ENCODE results near the gene WWC1.
"Not testable (repeated sequence)": the region's sequence is repeated elsewhere in the genome, so short reads cannot be mapped to it uniquely, and the experiment has no call there.

The WWC1 gene

DNA sequence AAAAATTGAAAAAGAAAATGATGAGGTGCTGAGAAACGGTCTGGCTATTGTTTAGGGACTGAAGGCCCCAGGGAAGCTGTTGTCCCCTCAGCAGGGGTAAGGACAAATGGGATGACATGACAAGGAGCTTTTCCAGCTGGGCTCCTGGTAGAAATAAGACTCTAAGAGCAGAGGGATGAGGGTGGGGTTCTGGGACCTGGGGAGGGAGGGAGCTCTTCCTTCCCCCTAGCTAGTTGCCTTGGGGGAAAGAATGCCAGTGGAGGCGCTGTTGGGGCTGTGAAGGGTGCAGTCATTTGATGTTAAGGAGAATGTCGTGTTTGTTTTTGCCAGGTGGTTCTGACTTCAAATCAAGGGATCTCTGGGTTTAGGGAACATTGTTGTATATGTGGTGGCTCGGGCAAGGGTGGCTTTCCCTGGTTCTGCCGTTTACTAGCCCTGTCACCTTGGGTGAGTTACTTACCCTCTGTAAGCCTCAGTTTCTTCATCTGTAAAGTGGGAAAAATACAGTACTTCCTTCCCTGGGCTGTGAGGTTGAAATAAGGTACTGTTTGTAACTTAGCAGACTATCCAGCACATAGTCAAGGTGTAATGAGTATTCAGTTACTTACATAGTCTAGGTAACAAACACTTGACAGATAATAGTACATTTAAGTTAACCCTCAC is 47.8 kb downstream of the WWC1 start:
- DNase-seq, result no peak

DNA sequence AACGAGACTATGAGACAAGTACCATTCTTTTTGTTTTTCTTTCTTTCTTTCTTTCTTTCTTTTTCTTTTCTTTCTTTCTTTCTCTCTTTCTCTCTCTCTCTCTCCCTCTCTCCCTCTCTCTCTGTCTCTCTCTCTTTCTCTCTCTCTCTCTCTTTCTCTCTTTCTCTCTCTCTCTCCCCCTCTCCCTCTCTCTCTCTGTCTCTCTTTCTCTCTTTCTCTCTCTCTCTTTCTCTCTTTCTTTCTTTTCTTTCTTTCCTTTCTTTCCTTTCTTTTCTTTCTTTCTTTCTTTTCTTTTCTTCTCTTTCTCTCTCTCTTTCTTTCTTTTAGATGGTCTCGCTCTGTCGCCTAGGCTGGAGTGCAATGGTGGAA is 48.3 kb downstream of the WWC1 start:
- not testable (repeated sequence) for DNase-seq

DNA sequence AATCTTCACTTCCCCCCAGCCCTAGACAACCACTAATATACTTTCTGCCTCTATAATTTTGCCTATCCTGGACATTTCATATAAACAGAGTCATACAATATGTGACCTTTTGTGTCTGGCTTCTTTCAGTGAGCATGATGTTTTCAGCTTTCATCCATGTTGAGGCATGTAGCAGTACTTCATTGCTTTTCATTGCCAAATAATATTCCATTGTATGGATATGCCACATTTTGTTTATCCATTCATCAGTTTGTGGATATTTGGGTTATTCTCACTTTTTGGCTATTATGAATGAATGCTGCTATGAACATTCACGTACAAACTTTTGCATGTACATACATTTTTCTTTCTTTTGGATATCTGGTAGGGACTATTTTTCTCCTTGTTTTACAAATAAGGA is 49.0 kb downstream of the WWC1 start:
- no peak for DNase-seq

- DNase-seq, result no peak
Measured at GRCh38 chr5:168341178-168341577, 49.7 kb downstream of the WWC1 start.

DNA sequence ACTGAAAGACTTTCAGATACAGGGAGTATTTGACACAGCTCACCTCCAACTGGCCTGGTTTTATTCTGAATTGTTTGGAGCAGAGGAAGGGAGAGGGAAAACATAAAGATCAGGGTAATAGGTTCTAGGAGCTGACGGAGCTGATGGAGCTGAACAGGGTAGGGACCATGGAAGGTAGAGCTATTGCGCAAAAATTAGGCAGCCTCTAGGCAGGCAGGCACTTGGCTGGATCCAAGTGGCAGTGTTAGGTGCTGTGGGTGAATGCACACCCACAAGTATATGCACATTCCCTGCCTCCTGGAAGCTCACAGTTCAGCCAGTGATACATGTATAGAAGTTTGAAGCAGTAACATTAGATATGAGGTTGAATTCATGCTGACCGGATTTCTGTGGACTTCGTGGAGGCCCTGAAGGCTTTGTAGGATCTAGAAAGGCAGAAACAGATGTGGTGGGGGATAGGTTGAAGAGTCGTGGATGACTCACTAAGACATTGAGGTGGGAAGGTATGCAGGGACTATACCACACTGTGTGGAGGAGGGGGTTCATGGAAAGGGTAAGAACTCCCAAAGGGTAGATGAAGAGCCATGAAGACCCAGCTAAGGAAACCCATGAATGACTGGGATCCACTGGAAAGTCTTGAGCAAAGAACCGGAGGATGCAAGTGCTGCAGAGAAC is 50.8 kb downstream of the WWC1 start:
- DNase-seq, result no peak

GRCh38 chr5:168342985-168343384 is 51.5 kb downstream of the WWC1 start:
- DNase-seq, result no peak

DNA sequence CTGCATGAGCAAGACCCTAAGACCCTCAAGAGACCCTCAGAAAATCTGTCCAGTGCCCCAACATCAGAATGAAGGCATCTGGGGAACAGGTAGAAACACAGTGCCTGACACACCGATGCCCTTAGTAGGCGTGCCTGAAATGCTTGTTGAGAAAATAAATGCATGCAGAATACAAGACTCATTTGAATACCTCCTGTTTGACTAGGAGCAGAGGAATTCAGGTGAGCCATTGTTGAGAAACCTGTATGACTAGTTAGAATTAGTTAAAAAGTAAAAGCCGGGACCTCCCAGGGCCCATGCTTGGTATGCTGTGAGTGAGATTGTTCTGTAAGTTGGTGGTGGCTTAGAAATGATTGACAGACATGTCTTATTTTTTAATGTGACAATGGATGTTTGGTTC is 55.0 kb downstream of the WWC1 start:
- no peak for DNase-seq

GRCh38 chr5:168347368-168348083 is 56.1 kb downstream of the WWC1 start:
- DNase-seq, result no peak

DNA sequence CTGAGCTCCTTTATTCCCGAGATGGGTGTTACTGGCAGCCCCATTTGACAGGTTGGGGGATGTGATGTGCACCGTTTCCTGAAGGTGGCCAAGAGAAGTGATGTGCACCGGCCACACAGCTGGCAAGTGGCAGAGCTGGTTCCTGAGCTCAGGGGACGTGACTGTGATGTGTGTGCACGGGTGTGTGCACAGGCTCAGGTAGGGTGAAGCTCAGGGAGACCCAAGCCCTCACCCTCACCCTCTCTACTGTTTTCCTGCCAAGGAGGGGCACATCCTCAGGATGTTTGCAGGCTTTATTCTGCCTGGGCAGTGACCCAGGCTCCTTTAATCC is 56.6 kb downstream of the WWC1 start:
- DNase-seq, result no peak

GRCh38 chr5:168350315-168350714 is 58.9 kb downstream of the WWC1 start:
- DNase-seq, result no peak

GRCh38 chr5:168353216-168353957 is 61.9 kb downstream of the WWC1 start:
- DNase-seq, result no peak

GRCh38 chr5:168354397-168354796 is 63.0 kb downstream of the WWC1 start:
- no peak for DNase-seq

- no peak for DNase-seq
Measured at GRCh38 chr5:168356171-168356570, 64.7 kb downstream of the WWC1 start.

DNA sequence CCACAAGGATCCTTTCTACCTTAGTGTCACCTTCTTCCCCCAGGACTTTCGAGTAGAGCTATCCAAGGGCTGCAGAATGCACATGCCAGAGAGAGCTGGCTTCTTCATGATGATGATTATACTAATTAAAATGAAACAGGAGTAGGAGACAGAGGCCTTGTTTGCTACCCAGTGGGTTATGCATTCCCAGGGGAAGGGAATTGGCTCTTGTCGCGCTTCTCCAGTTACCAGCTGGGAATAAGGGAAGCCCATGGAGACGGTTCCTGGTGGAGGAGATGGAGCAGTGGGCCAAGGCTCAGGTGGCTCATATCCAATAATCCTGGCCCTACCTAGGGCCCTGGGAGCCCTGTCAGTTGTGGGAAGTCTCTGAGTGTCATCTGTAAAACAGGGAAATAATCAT is 65.1 kb downstream of the WWC1 start:
- no peak for DNase-seq

DNA sequence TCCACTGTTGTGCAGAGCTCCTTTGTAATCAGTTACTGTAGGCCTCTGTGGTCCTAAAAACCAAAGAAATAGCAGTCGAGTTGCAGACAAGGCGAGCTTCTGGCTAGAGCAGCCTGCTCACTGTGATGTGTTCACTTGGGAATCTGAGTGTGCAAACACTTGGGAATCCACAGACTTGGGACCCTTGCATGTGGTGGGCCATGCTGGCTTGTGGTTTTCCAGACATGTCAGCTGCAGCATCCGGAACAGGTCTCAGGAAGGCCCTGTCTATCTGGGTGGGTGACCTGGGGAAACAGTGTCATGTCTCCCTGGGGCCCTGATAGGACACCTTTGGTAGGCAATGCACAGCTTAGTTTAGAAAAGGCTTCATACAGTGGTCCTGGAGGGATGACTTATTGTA is 66.4 kb downstream of the WWC1 start:
- no peak for DNase-seq

DNA sequence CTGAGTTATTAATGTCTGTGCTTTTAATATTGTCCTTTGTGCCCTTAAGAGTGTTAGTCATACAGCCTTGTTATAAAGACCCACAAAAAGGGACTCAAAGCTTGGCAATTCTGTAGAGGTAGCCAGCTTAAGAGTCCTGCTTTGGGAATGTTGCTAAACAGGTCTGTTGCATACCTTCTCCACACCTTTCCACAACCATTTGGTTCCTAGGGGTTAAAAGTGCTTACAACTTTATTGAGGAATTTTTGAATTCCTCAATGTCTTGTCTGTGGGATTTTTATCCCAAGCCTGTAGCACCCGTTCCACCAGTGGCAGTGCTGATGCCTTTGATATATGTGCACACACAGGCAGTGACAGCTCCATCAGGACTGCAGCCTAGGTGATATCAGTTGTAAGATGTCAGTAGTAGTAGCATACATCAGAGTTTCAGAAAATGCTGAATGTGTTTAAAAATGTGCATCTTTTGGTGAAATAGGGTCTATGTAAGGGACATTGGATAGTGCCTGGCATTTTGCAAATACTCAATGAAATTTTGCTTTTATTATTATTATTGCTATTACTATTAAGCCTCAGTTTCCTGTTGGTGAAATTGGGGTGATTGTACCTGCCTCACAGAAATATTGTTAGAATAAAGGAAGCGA is 68.5 kb downstream of the WWC1 start:
- DNase-seq, result no peak

DNA sequence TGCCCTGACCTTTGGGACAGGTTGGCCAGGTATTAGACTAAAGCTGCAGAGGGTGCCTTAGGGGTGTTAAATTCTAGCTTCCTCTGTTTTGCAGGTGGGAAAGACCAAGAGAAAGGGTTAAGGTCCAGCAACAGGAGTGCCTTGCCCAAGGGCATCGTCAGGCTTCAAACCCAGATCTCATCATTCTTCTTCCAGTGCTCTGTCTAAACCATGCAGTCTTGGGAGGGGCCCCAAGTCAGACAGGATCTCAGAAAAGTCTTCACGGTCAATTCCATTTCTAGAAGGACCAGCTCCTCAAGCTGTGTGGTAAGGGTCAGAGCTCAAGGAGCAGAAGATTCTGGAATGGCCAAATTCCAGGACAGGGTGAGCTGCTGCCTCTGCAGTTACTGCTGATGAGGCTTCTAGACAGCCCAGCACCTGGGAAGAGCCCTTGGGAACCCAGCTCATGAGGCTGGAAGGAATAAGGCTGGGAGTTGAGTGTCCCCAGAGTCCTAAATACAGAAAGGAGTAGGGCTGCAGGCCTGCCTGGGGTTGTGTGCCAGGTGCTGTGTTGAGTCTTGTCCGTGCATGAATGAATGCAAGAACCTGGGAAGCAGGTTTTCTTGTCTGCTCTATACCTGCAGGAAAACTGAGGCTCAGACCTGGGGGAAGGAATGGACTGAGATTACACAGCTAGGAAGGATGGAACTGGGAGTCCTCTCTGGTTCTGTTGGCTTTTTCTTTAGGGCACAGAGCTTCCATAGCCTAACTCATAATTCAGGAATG is 69.3 kb downstream of the WWC1 start:
- DNase-seq, result no peak

- DNase-seq, result no peak
Measured at GRCh38 chr5:168362097-168362885, 70.8 kb downstream of the WWC1 start.

DNA sequence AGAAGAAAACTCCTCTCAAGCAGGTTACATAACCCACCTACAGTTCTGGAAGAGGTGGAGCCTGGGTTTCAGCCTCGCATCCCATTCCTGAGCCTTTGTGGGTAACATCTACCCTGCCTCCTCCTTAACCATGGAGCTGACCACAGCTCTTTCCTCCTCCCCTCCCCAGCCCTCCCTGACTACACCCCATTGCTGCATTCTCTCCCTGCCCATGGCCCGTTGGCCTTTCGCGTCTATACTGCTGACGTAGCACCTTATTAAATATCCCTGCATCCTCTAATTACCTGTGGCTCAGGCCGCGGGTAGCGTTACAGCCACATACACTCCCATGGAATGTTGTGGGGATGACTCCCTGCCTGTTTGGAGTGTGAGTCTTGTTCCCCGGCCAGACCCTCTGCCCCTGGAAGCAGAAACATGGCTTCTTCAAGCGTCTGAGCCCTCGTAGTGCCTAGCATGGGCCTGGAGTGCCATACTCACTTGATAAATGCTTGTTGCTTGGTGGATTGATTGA is 72.8 kb downstream of the WWC1 start:
- DNase-seq, result no peak

DNA sequence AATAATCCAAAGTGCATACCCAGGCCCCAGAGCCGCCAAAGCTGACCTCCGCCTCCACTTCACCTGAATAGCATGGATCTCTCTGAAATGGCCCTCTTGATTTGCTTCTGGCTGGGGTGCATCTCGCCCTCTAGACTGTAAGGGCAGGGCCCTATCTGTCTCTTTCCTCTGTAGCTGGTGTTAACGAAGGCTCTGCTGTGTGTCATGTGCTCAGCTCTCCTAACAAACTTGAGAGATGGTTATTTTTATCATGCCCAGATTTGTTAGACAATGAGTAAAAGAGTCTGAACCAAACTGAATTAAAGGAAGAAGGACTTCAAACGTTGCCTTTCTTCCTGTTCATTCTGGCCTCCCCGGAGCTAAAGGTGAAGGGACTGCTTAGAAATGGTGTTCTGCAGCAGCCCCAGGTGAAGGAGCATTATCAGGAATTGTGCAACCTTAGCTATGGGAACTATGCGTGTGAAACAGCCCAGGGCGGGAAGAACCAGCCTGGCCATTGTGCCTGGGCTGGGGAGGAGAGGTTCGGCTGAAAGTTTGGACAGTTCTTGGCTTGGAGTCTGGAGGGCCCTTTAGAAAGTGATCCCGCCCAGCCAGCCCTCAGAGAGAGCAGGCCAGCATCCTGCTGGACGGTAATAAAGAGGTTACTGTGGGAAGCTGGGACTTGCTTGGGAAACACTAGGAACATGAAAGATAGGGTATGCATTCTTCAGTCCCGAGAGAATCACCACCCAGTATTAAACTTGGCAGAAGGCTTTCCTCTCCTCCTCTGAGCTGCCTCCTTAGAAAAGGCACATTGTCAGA is 73.5 kb downstream of the WWC1 start:
- no peak for DNase-seq

All from activated naive CD4-positive, alpha-beta T cell treated with Interleukin-2 at 50 U/mL for 16 hours (primary cell).